HepG2 (cell line): Measurements from ENCODE around the gene MBD3. TPM values are rescaled to one million over a fixed set of nuclear protein-coding genes. Genes with fewer than 3 reads are reported as not detected.

Source experiments
- EED ChIP-seq: sonication (generic); formaldehyde crosslinking; IDR thresholded peaks from 2 replicates; pipeline ENCODE4 v1.5.0; 2020; ENCODE audit warnings: mild to moderate bottlenecking, missing genetic modification reagents
- FLYWCH1 ChIP-seq: sonication (generic); formaldehyde crosslinking; IDR thresholded peaks from 2 replicates; pipeline ENCODE4 v1.8.1; 2023; ENCODE audit warnings: mild to moderate bottlenecking, missing genetic modification reagents
- FOXA3 ChIP-seq: IDR thresholded peaks from 2 replicates; pipeline ENCODE4 v1.6.1; 2016; ENCODE audit warnings: missing genetic modification reagents, missing compliant biosample characterization
- KDM3A ChIP-seq: IDR thresholded peaks from 2 replicates; pipeline ENCODE4 v1.6.1; 2018; ENCODE audit warnings: low read depth, missing compliant biosample characterization
- POGK ChIP-seq: sonication (generic); formaldehyde crosslinking; conservative IDR thresholded peaks from 2 replicates; pipeline ENCODE4 v1.8.0; 2022; ENCODE audit warnings: mild to moderate bottlenecking, moderate library complexity, missing genetic modification reagents
- REXO4 ChIP-seq: sonication (generic); formaldehyde crosslinking; IDR thresholded peaks from 2 replicates; pipeline ENCODE4 v1.8.0; 2022; ENCODE audit warnings: missing genetic modification reagents, mild to moderate bottlenecking, borderline replicate concordance
- SIN3A ChIP-seq: IDR thresholded peaks from 2 replicates; pipeline ENCODE4 v1.6.1; 2011; ENCODE audit warnings: low read depth, mild to moderate bottlenecking, control low read depth, low read length, borderline replicate concordance
- TFDP2 ChIP-seq: sonication (generic); formaldehyde crosslinking; IDR thresholded peaks from 2 replicates; pipeline ENCODE4 v1.4.0; 2020; ENCODE audit warnings: missing genetic modification reagents
- TGIF2 ChIP-seq: IDR thresholded peaks from 2 replicates; pipeline ENCODE4 v1.6.1; 2016; ENCODE audit warnings: control low read depth, missing compliant biosample characterization
- THAP8 ChIP-seq: sonication (generic); formaldehyde crosslinking; IDR thresholded peaks from 2 replicates; pipeline ENCODE4 v1.5.1; 2020; ENCODE audit warnings: missing genetic modification reagents, mild to moderate bottlenecking, borderline replicate concordance
- ZBTB40 ChIP-seq, 2 experiments: fragments of 450-650 bp in 1 of 2; sonication (generic) in 1 of 2; formaldehyde crosslinking in 1 of 2; IDR thresholded peaks; 2 replicates each; pipeline versions ENCODE4 v1.6.1 to v1.8.0; 2016 to 2022; ENCODE audit warnings: antibody characterized with exemption in 1 of 2, mild to moderate bottlenecking in 1 of 2, missing genetic modification reagents in 1 of 2
- ZNF839 ChIP-seq: sonication (generic); formaldehyde crosslinking; IDR thresholded peaks from 2 replicates; pipeline ENCODE4 v1.4.0; 2020; ENCODE audit warnings: missing genetic modification reagents, mild to moderate bottlenecking, borderline replicate concordance
- ZNF841 ChIP-seq: sonication (generic); formaldehyde crosslinking; IDR thresholded peaks from 2 replicates; pipeline ENCODE4 v1.8.1; 2023; ENCODE audit warnings: missing genetic modification reagents, borderline replicate concordance
- polyA plus RNA-seq, 8 experiments: library from polyadenylated mRNA; depleted of rRNA in 3 of 8; stranded (reverse) in 7 of 8; unstranded in 1 of 8; fragments of >200 nt; fragmentation: Illumina TruSeq in 4 of 8; extraction: Trizol in 4 of 8; gene quantifications; 2 replicates each; pipeline versions ENCODE4 v1.2.1 to v1.2.3, GENCODE V29; 2011 to 2016; ENCODE audit warnings: low read depth in 4 of 8, missing spikeins in 1 of 8, mixed read lengths in 1 of 8; ENCODE audit not compliant: insufficient read depth in 1 of 8
- total RNA-seq, 5 experiments: library from RNA; depleted of rRNA; stranded (reverse); fragments of >200 nt; fragmentation: Illumina TruSeq; extraction: Trizol; gene quantifications; 2 replicates each; pipeline ENCODE4 v1.2.3, GENCODE V29; 2016; ENCODE audit warnings: low read depth in 1 of 5
- TF ChIP-seq, protein P1 (sequence below): IDR thresholded peaks from 2 replicates; pipeline ENCODE4 v1.6.1; 2016; ENCODE audit warnings: control low read depth

MBD3 gene
- total and polyA plus RNA-seq, 2 of the 13 experiments (the other 11 are each of a cell fraction or from before 2014, with no cell fraction given), result 21.2 to 76.9 TPM

DNA sequence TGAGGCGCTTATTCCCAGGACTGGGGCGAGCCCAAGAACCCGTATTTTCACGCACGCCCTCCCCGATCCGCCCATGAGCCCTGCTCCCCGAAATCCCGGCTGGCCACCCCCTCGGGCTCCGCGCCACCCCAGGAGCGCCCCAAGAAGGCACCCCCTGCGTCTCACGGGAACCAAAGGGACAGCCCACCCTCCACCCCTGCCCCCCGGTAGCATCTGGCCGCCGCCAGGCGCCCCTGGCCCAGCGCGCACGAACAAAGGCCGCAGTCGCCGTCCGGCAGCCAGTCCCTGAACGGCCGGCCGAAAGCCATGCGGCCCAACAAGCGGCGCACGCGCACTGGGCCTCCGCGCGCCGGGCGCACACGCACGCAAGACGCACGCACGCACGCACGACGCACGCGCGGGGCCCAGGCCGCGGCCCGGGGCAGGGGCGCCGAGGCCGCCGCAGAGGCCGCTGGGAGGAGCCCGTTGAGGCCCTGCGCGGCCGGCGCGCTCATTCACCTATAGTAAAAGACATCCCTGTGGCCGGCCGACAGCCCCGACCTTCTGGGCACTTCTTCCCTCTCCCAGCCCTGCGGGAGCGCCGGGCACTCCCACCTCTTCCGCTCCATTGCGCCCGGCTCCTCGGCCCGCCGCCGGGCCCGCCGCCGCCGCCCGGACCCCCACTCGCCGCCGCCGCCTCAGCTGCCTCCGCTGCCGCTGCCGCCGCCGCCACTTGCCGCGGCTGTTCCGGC lies 476 bp downstream of the MBD3 start (continued):
- TF ChIP-seq THAP8 (CRISPR knock-in tag) (no peak), ZNF841 (no peak), REXO4 (CRISPR knock-in tag) (peak; percentile 82), EED (CRISPR knock-in tag) (peak; percentile 53), FLYWCH1 (CRISPR knock-in tag) (no peak), ZNF839 (CRISPR knock-in tag) (peak; percentile 44; the same call in 1 of the 2 replicates), KDM3A (CRISPR knock-in tag) (no peak), FOXA3 (CRISPR knock-in tag) (peak; percentile 19; the same call in 1 of the 2 replicates), TFDP2 (CRISPR knock-in tag) (peak; percentile 62; the same call in 1 of the 2 replicates), ZBTB40 (IDR thresholded peaks at IDR 0.05) (no peak), ZBTB40 (CRISPR knock-in tag; IDR thresholded peaks at IDR 0.05) (peak; percentile 66; the same call in 1 of the 2 replicates), TGIF2 (CRISPR knock-in tag) (peak; percentile 57; the same call in 1 of the 2 replicates), POGK (no peak; the same call in 1 of the 2 replicates), SIN3A (peak; percentile 78; the same call in 1 of the 2 replicates)
- TF ChIP-seq, protein P1, sequence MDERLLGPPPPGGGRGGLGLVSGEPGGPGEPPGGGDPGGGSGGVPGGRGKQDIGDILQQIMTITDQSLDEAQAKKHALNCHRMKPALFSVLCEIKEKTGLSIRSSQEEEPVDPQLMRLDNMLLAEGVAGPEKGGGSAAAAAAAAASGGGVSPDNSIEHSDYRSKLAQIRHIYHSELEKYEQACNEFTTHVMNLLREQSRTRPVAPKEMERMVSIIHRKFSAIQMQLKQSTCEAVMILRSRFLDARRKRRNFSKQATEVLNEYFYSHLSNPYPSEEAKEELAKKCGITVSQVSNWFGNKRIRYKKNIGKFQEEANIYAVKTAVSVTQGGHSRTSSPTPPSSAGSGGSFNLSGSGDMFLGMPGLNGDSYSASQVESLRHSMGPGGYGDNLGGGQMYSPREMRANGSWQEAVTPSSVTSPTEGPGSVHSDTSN (CRISPR knock-in tag), result no peak
